Measurements from ENCODE around the gene ACBD4.

ACBD4 gene, protein sequence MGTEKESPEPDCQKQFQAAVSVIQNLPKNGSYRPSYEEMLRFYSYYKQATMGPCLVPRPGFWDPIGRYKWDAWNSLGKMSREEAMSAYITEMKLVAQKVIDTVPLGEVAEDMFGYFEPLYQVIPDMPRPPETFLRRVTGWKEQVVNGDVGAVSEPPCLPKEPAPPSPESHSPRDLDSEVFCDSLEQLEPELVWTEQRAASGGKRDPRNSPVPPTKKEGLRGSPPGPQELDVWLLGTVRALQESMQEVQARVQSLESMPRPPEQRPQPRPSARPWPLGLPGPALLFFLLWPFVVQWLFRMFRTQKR

DNA sequence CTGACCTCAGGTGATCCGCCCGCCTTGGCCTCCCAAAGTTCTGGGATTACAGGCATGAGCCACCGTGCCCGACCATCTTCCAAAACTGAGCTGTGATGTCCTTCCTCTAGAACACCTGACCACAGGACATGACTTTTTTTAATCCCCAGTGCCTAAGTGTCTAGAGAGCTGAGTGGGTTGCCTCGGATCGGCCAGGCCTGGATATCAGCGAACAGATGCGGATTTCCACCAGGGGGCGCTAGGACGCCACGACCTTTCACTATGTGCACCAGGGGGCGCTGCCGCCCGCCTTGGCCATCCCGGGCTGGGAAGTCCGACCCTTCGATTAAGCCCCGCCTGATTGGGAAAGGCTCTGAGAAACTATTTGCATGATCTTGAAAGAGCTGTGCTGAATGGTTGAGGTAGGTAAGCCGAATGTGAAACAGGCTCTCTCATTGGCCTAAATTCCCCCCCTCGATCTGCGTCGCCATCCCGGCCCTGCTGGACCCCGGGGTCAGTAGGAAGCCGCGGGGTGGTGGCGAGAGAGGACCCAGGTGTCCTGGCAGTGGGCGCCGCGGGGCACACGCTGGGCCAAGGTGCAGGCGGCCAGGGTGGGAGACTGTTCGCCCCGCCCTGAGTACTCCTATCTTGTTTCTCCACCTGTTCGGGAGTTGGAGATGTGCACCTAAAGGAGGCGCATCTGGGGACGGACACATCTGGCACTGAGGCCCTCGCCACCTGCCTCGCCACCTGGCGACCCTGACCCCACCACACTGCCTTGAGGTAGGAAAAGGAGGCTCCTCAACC lies at the start of gene ACBD4:
Gene ACBD4 (plus strand): TSS at position 496 of the 786 bp plus-strand sequence. CDS start 458 bp downstream, outside the sequence.
- peak within 1 kb of the TSS; percentile 65 for H3K27ac Mint-ChIP-seq

DNA sequence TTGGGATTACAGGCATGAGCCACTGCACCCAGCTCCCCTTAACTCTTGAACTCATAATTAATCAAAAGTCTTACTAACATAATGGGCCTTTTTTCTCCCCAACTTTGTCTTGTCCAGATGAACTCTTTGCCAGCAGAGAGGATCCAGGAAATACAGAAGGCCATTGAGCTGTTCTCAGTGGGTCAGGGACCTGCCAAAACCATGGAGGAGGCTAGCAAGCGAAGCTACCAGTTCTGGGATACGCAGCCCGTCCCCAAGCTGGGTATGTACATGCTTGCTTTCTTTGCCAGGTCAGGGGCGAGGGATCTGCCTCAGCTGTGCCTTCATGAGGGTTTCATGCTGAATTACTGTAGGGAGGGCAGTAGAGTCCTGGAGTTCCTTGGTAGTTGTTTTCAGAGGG lies 49.1 kb upstream of the ACBD4 start:
- H3K36me3 Mint-ChIP-seq (ENCODE audit: low read depth), result peaks cover 60% of the 10 kb centered on the region
- H3K4me3 Mint-ChIP-seq, result no peak overlapping the region
- H3K27ac Mint-ChIP-seq, result no peak overlapping the region
- no peaks in the 10 kb centered on the region for H3K9me3 Mint-ChIP-seq
- H3K27me3 Mint-ChIP-seq, result no peaks in the 10 kb centered on the region
- no peaks in the 10 kb centered on the region for H3K4me1 Mint-ChIP-seq (ENCODE audit: low read depth)

More for the DNA sequence above, at the start of gene ACBD4:
- peaks cover 6% of the 10 kb centered on the region for H3K27me3 Mint-ChIP-seq
- peak within 1 kb of the TSS; percentile 86 for H3K4me3 Mint-ChIP-seq
- H3K36me3 Mint-ChIP-seq (ENCODE audit: low read depth), result no peaks in the 10 kb centered on the region
- no peaks in the 10 kb centered on the region for H3K9me3 Mint-ChIP-seq
- peaks cover 23% of the 10 kb centered on the region for H3K4me1 Mint-ChIP-seq (ENCODE audit: low read depth)

GRCh38 chr17:45086865-45087503 lies 48.5 kb upstream of the ACBD4 start:
- H3K4me3 Mint-ChIP-seq, result no peak overlapping the region
- H3K4me1 Mint-ChIP-seq (ENCODE audit: low read depth), result no peaks in the 10 kb centered on the region
- peaks cover 59% of the 10 kb centered on the region for H3K36me3 Mint-ChIP-seq (ENCODE audit: low read depth)
- H3K27ac Mint-ChIP-seq, result no peak overlapping the region
- H3K27me3 Mint-ChIP-seq, result no peaks in the 10 kb centered on the region
- H3K9me3 Mint-ChIP-seq, result no peaks in the 10 kb centered on the region

DNA sequence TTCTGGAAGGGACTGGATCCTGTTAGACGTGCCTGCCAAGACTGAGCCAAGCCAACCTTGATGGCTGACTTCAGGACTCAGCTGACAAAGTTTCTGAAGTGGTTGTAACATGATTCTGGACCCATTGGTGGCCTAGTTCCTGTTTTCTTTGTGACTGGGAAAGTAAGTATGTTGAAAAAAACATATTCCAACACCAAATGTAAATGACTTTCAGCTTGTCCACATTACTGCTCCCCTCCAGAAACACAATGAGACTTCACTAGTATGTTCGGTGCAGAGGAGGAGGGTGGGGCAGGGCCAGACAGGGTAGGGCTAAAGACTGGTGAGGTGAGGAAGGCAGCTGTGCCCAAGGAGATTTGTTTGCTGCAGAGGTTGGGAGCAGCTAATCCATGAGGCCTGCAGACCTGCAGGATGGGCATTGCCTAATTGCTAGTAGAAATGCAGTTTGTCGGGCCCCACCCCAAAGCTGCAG lies 47.9 kb upstream of the ACBD4 start:
- Mint-ChIP-seq H3K36me3 (ENCODE audit: low read depth) (peaks cover 63% of the 10 kb centered on the region), H3K4me3 (no peak overlapping the region), H3K27me3 (no peaks in the 10 kb centered on the region), H3K27ac (no peak overlapping the region), H3K9me3 (no peaks in the 10 kb centered on the region), H3K4me1 (ENCODE audit: low read depth) (no peaks in the 10 kb centered on the region)

GRCh38 chr17:45087978-45088377 lies 47.5 kb upstream of the ACBD4 start:
- Mint-ChIP-seq H3K27ac (no peak overlapping the region), H3K4me3 (no peak overlapping the region), H3K9me3 (no peaks in the 10 kb centered on the region), H3K4me1 (ENCODE audit: low read depth) (no peaks in the 10 kb centered on the region), H3K27me3 (no peaks in the 10 kb centered on the region), H3K36me3 (ENCODE audit: low read depth) (peaks cover 67% of the 10 kb centered on the region)

- Mint-ChIP-seq H3K9me3 (no peaks in the 10 kb centered on the region), H3K27me3 (no peaks in the 10 kb centered on the region), H3K27ac (no peak overlapping the region), H3K36me3 (ENCODE audit: low read depth) (peaks cover 66% of the 10 kb centered on the region), H3K4me1 (ENCODE audit: low read depth) (no peaks in the 10 kb centered on the region), H3K4me3 (no peak overlapping the region)
Measured at GRCh38 chr17:45088741-45089140, 46.7 kb upstream of the ACBD4 start.

DNA sequence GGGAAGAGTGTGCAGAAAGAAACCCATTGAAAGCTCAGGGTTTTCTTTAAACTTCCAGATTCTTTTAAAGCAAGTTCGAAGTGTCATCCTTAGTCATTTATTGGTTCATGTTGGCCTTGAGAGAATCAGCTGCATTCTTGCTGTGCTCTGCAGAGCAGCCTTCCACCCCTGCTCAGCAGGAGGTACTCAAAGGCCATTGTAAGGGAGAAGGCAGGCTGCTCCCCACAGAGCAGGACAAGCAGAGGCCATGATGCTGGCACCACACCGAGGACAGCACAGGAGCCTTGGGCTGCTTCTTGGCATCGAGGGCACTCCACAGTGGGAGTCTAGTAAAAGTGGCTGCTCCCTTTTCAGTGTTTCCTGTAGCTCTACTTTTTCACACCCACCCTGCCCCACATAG lies 44.8 kb upstream of the ACBD4 start:
- H3K27ac Mint-ChIP-seq, result no peak overlapping the region

GRCh38 chr17:45091778-45092425 lies 43.6 kb upstream of the ACBD4 start:
- no peaks in the 10 kb centered on the region for H3K27me3 Mint-ChIP-seq
- no peaks in the 10 kb centered on the region for H3K4me1 Mint-ChIP-seq (ENCODE audit: low read depth)
- no peaks in the 10 kb centered on the region for H3K9me3 Mint-ChIP-seq
- no peak overlapping the region for H3K4me3 Mint-ChIP-seq
- H3K27ac Mint-ChIP-seq, result peak overlapping the region; percentile 7
- peaks cover 70% of the 10 kb centered on the region for H3K36me3 Mint-ChIP-seq (ENCODE audit: low read depth)

More for the DNA sequence above, 44.8 kb upstream of the ACBD4 start:
- Mint-ChIP-seq H3K4me3 (no peak overlapping the region), H3K9me3 (no peaks in the 10 kb centered on the region), H3K36me3 (ENCODE audit: low read depth) (peaks cover 67% of the 10 kb centered on the region), H3K4me1 (ENCODE audit: low read depth) (no peaks in the 10 kb centered on the region), H3K27me3 (no peaks in the 10 kb centered on the region)

DNA sequence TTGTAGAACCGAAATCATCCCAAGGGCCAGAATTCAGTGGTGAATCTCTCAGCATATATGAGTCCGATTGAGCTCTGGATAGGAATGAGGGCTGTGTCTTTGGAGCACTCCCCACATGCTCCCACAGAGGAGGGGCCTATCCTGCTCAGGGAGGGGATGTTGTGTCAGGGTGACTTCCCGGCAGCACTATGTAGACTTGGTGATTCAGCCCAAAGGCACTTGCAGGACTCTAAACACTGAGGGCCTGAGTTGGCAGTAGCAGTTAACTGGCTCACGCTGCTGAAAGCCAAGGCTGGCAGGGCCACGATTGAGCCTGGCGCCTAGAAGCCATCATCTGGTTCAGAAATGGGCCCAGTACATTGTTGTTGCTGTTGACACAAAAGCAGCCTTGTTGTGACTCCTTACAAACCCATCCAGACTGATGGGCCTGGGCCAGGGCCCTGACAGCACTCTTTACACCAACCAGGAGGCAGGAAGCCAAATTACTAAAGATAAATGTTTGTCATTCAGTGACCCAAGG lies 42.5 kb upstream of the ACBD4 start:
- Mint-ChIP-seq H3K4me1 (ENCODE audit: low read depth) (no peaks in the 10 kb centered on the region), H3K9me3 (no peaks in the 10 kb centered on the region), H3K36me3 (ENCODE audit: low read depth) (peaks cover 69% of the 10 kb centered on the region), H3K27ac (no peak overlapping the region), H3K27me3 (no peaks in the 10 kb centered on the region), H3K4me3 (no peak overlapping the region)

- no peaks in the 10 kb centered on the region for H3K27me3 Mint-ChIP-seq
- H3K27ac Mint-ChIP-seq, result no peak overlapping the region
- peaks cover 69% of the 10 kb centered on the region for H3K36me3 Mint-ChIP-seq (ENCODE audit: low read depth)
- H3K4me1 Mint-ChIP-seq (ENCODE audit: low read depth), result no peaks in the 10 kb centered on the region
- no peaks in the 10 kb centered on the region for H3K9me3 Mint-ChIP-seq
- H3K4me3 Mint-ChIP-seq, result no peak overlapping the region
Measured at GRCh38 chr17:45093444-45094110, 41.9 kb upstream of the ACBD4 start.

- Mint-ChIP-seq H3K4me3 (no peak overlapping the region), H3K36me3 (ENCODE audit: low read depth) (peaks cover 70% of the 10 kb centered on the region), H3K27ac (no peak overlapping the region)
Measured at GRCh38 chr17:45096141-45096540, 39.3 kb upstream of the ACBD4 start.

GRCh38 chr17:45096926-45097325 lies 38.6 kb upstream of the ACBD4 start:
- peaks cover 68% of the 10 kb centered on the region for H3K36me3 Mint-ChIP-seq (ENCODE audit: low read depth)

More at GRCh38 chr17:45096141-45096540, 39.3 kb upstream of the ACBD4 start:
- no peaks in the 10 kb centered on the region for H3K4me1 Mint-ChIP-seq (ENCODE audit: low read depth)
- H3K27me3 Mint-ChIP-seq, result no peaks in the 10 kb centered on the region
- no peaks in the 10 kb centered on the region for H3K9me3 Mint-ChIP-seq

GRCh38 chr17:45098081-45098868 lies 37.2 kb upstream of the ACBD4 start:
- Mint-ChIP-seq H3K27me3 (no peaks in the 10 kb centered on the region), H3K4me1 (ENCODE audit: low read depth) (no peaks in the 10 kb centered on the region), H3K27ac (no peak overlapping the region), H3K4me3 (no peak overlapping the region), H3K36me3 (ENCODE audit: low read depth) (peaks cover 68% of the 10 kb centered on the region), H3K9me3 (no peaks in the 10 kb centered on the region)

More at GRCh38 chr17:45096926-45097325, 38.6 kb upstream of the ACBD4 start:
- Mint-ChIP-seq H3K4me1 (ENCODE audit: low read depth) (no peaks in the 10 kb centered on the region), H3K27ac (no peak overlapping the region), H3K9me3 (no peaks in the 10 kb centered on the region), H3K4me3 (no peak overlapping the region), H3K27me3 (no peaks in the 10 kb centered on the region)

Data from stimulated activated naive CD8-positive, alpha-beta T cell treated with anti-CD3 and anti-CD28 coated beads, Interleukin-15, Interleukin-2, amounts not matched to agents 100 ng/mL and 50 ng/mL, for 24 hours (primary cell).